GM21786 (cell line): ENCODE data around the gene PA2G4.
"Not testable (repeated sequence)": the region's sequence is repeated elsewhere in the genome, so short reads cannot be mapped to it uniquely, and the experiment has no call there.

Experiments used
- ATAC-seq: cut with Tn5 transposase; IDR thresholded peaks from one replicate; pipeline ENCODE4 v1.9.1; 2021; ENCODE audit not compliant: unreplicated experiment

Gene PA2G4

DNA sequence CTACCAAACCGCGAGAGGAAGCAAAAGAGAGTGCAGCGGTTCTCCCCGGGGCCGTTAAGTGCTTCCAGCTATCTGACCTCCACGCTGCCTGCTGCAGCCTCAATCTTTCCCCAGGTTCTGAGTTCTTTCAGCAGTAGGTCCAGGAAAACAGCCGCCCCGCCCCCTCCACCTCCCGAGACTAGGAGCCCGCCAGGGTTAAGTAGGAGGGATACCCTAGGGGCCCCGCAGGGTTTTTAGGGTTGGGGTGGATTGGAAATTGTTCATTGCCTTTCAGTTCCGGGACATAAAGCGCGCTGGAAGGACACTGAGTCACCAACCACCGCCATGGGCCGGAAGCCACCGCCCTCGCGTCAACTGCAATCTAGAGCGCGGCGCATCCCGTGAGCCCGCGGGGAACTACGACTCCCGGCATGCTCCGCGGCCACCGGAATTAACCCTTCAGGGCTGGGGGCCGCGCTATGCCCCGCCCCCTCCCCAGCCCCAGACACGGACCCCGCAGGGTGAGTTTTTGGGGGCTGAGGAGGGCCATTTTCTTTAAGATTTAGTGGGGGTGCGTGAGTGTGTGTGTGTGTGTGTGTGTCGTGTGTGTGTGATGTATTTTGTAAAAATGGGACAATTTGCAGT is 47.9 kb downstream of the PA2G4 start, which contains the start of gene MYL6B:
MYL6B (plus strand) TSS at position 456 of the 624 bp plus-strand sequence. CDS start 1,332 bp downstream, outside the sequence.
- peak; percentile 89 for ATAC-seq

- no peak for ATAC-seq
Measured at GRCh38 chr12:56152756-56153677, 48.7 kb downstream of the PA2G4 start.

DNA sequence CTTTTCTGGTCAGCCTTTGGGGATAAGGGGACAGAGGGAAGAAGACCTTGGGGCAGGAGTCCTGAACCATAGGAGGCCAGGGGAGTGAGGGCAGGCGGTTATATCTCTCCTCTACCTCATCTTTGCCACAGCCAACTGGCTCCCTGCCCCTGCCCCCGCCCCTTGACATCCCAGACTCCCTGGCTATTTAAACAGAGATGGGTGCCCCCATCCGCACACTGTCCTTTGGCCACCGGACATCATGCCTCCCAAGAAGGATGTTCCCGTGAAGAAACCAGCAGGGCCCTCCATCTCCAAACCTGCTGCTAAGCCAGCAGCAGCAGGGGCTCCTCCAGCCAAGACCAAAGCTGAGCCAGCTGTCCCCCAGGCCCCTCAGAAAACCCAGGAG is 49.3 kb downstream of the PA2G4 start:
- no peak for ATAC-seq

DNA sequence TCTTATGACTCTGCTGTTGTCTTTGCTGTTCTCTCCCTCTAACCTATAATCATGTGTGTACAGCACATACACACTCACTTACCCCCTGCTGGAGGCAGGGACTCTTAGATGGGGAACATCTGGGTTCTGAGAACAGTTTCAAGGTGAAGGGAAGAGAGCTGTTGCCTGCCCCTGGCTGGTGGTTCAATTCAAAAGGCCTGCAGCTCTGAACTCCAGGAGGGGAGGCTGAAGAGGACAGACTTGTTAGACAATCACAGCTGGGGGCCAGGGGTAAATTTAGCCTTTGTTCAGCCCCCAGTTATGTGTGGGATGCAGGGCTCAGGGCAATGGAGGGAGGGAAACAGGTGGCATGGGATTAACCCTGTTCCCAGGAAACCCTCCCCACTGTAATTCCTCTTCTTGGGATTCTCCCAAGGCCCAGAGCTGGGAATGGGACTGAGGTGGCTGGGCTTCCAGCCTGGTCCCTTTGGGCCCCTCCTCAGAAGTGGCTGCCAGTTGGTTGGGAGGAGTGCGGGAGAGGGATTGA is 50.0 kb downstream of the PA2G4 start:
- ATAC-seq = no peak

- no peak for ATAC-seq
Measured at GRCh38 chr12:56154818-56155217, 50.5 kb downstream of the PA2G4 start.

- no peak for ATAC-seq
Measured at GRCh38 chr12:56155256-56155845, 51.0 kb downstream of the PA2G4 start.

DNA sequence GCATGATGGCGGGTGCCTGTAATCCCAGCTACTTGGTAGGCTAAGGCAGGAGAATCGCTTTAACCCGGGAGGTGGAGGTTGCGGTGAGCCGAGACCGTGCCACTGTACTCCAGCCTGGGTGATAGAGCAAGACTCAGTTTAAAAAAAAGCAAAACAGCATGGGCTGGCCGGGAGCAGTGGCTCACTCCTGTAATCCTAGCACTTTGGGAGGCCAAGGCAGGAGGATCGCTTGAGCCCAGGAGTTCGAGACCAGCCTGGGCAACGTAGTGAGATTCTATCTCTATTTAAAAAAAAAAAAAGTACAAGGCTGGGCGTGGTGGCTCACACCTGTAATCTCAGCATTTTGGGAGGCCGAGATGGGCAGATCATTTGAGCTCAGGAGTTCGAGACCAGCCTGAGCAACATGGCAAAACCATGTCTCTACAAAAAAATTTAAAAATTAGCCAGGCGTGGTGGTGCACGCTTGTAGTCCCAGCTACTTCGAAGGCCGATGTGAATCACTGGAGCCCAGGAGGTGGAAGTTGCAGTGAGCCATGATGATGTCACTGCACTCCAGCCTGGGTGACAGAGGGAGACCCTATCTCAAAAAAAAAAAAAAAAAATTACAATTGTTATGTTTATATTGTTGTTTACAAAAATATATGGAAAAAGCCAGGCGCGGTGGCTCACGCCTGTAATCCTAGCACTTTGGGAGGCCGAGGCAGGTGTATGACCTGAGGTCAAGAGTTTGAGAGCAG is 52.3 kb downstream of the PA2G4 start:
- ATAC-seq = not testable (repeated sequence)

DNA sequence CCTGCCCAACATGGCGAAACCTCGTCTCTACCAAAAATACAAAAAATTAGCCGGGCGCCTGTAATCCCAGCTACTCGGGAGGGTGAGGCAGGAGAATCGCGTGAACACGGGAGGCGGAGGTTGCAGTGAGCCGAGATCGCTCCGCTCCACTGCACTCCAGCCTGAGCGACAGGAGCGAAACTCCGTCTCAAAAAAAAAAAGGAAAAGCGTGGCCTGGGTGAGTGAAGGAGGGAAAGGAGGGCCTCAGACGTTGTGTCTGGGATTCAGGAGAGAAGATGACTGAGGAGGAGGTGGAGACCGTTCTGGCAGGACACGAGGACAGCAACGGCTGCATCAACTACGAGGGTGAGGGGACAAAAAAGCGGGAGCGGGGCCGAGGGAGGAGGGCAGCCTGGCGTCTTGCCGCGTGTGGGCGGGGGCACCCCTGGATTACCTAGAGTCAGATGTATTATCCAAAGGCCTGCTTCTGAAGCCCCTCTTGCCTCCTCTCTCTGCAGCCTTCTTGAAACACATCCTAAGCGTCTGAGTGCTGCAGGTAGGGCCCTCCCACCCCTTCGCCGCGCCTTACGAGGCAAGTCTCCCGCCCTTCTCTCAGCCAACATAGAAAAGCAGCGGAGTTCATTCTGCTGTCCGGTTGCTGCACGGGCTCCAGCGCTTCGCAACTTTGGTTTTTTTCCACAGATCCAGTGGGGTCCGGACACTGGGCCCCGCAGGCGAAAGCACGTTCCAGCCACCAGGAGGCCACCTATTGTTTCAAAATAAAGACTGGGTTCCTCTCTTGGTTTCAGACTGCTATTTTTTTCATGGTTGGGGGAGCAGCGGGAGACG is 53.1 kb downstream of the PA2G4 start:
- ATAC-seq = peak; percentile 31

GRCh38 chr12:56158029-56158925 is 53.9 kb downstream of the PA2G4 start, which contains the start of gene MYL6:
MYL6 (plus strand) TSS chr12:56158359; CDS start chr12:56158402, 43 bp downstream.
- peak; percentile 80 for ATAC-seq

DNA sequence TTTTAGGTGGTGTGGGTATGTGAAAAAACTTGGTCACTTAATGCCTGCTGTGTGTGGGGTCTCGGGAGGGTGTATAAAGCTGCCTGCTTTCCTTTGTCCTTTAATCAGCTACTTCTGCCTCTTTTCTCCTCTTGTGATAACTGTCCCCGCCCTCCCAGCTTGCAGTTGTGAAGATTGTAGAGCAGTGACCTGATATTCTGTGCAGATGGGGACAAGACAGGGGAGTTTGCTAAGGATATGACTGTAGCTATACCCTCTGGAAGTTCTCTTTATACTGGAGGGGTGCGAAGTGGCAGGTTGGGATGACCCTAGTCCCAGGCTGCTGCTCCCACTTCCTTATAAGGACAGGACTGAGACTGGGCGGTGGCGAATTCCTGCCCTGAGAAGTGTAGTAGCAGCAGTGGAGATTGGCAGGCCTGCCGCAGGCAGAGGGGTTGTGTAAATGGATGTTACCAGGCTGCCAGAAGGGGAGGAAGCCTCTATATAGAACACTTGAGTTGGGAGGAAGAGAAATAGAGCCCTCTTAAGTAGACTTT is 54.6 kb downstream of the PA2G4 start:
- no peak for ATAC-seq

- no peak for ATAC-seq
Measured at GRCh38 chr12:56159482-56160192, 55.3 kb downstream of the PA2G4 start.

DNA sequence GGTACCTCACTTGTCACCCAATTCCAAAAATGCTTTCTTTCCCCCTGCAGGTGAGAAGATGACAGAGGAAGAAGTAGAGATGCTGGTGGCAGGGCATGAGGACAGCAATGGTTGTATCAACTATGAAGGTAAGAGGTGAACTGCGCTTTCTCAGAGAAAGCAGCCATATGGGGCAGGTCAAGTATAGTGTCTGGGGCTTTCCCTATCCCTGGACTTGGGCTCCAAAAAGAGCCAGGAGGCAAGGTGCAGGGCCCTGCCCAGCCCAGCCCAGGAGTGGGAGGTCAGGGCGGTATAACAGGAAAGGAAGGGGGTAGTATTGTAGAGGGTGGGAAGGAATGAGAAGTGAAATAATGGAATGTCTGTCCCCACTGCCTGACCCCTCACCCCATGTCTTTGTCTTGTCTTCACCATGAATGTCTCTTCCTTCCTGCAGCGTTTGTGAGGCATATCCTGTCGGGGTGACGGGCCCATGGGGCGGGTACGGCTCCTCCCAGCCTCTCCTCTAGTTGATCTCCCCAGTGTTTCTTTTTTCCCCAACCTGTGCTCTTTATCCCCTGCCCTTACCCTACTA is 55.9 kb downstream of the PA2G4 start:
- no peak for ATAC-seq

DNA sequence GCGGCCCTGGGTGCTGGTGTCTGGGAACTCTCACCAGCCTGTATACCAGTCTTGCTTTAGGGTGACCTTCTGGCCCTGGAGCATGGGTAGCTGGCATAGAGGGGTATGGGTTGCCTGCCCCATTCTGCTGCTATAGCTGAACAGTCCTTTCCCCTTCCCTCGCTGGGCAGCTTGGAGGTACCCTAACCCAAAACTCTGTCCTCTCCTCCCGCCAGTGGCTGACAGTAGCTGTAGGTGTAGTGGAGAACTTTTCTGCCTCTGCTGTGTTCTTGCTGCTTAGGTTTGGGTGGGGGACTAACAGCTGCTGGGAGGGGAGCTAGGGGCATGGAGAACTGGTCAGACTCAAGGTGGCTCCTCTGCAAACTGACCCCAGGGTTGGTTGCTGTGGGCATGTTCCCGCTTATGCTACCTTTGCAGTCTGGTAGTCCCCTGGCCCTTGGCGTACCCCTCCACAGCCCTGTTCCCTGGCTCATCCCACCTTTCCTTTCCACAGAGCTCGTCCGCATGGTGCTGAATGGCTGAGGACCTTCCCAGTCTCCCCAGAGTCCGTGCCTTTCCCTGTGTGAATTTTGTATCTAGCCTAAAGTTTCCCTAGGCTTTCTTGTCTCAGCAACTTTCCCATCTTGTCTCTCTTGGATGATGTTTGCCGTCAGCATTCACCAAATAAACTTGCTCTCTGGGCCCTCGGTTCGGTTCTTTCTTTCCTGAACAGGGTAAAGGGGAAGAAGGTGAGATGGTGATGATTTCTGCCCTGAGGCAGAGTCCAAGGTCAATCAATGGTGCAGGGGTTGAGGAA is 56.7 kb downstream of the PA2G4 start:
- no peak for ATAC-seq

GRCh38 chr12:56161690-56162351 is 57.5 kb downstream of the PA2G4 start:
- no peak for ATAC-seq

- no peak for ATAC-seq
Measured at GRCh38 chr12:56162468-56163290, 58.3 kb downstream of the PA2G4 start.
